Esophagus mucosa (tissue), 1 donor: ENCODE data around the gene SLC50A1. TPM values are rescaled to one million over a fixed set of nuclear protein-coding genes. Genes with fewer than 3 reads are reported as not detected.
"Not testable (repeated sequence)": the region's sequence is repeated elsewhere in the genome, so short reads cannot be mapped to it uniquely, and the experiment has no call there.

Experiments used
- ATAC-seq: fragments of 200-7000 bp; cut with Tn5 transposase; one replicate; pipeline ENCODE4 v1.9.1; 2020
- total RNA-seq: library from RNA; stranded (reverse); gene quantifications from one replicate; pipeline ENCODE4 v1.2.4, GENCODE V29; 2023
- donor health status: DM: yes; HTN: yes; CAD: no.

The SLC50A1 gene
- total RNA-seq, 1 donor from 2014 or later = 42.9 TPM

- ATAC-seq = peak; percentile 4
Observed at GRCh38 chr1:155117610-155118009, 18.0 kb upstream of the SLC50A1 start.

GRCh38 chr1:155118090-155118489, 17.6 kb upstream of the SLC50A1 start:
- ATAC-seq = not testable (repeated sequence)

GRCh38 chr1:155120253-155120652, 15.4 kb upstream of the SLC50A1 start:
- ATAC-seq = peak; percentile 60

- ATAC-seq = no peak
Observed at GRCh38 chr1:155121249-155121648, 14.4 kb upstream of the SLC50A1 start.

- ATAC-seq = no peak
Observed at GRCh38 chr1:155122308-155122707, 13.3 kb upstream of the SLC50A1 start.

- ATAC-seq = no peak
Observed at GRCh38 chr1:155123801-155124200, 11.9 kb upstream of the SLC50A1 start.

- no peak for ATAC-seq
Observed at GRCh38 chr1:155124503-155125463, 10.9 kb upstream of the SLC50A1 start.

GRCh38 chr1:155125511-155125945, 10.1 kb upstream of the SLC50A1 start:
- peak; percentile 20 for ATAC-seq

- peak; percentile 9 for ATAC-seq
Observed at GRCh38 chr1:155125946-155126555, 9.6 kb upstream of the SLC50A1 start.

GRCh38 chr1:155126556-155127104, 9.0 kb upstream of the SLC50A1 start:
- peak; percentile 5 for ATAC-seq

- peak; percentile 58 for ATAC-seq
Observed at GRCh38 chr1:155127105-155127966, 8.3 kb upstream of the SLC50A1 start, which contains the start of gene EFNA1. EFNA1 (plus strand) TSS chr1:155127876; CDS start chr1:155127978, 102 bp downstream.

- peak; percentile 27 for ATAC-seq
Observed at GRCh38 chr1:155127967-155128754, 7.5 kb upstream of the SLC50A1 start.

GRCh38 chr1:155128755-155129473, 6.7 kb upstream of the SLC50A1 start:
- no peak for ATAC-seq

- ATAC-seq = no peak
Observed at GRCh38 chr1:155130272-155131006, 5.2 kb upstream of the SLC50A1 start.

GRCh38 chr1:155131285-155131684, 4.4 kb upstream of the SLC50A1 start:
- no peak for ATAC-seq

GRCh38 chr1:155131856-155132255, 3.8 kb upstream of the SLC50A1 start:
- no peak for ATAC-seq

GRCh38 chr1:155133799-155134281, 1.8 kb upstream of the SLC50A1 start:
- no peak for ATAC-seq

GRCh38 chr1:155134322-155134721, 1.3 kb upstream of the SLC50A1 start:
- no peak for ATAC-seq

GRCh38 chr1:155134880-155135414, 705 bp upstream of the SLC50A1 start:
- peak; percentile 87 for ATAC-seq

GRCh38 chr1:155136748-155137147, 1.1 kb downstream of the SLC50A1 start:
- ATAC-seq = no peak
